ENCODE measurements around the gene ZCCHC24.
A peak's percentile ranks its signal among the peaks of the same experiment; 100 is the strongest.

The ZCCHC24 gene

GRCh38 chr10:79430936-79431335, 14.5 kb downstream of the ZCCHC24 start:
- no peak for DNase-seq

- no peak for DNase-seq
Measured at GRCh38 chr10:79430325-79430905, 15.0 kb downstream of the ZCCHC24 start.

DNA sequence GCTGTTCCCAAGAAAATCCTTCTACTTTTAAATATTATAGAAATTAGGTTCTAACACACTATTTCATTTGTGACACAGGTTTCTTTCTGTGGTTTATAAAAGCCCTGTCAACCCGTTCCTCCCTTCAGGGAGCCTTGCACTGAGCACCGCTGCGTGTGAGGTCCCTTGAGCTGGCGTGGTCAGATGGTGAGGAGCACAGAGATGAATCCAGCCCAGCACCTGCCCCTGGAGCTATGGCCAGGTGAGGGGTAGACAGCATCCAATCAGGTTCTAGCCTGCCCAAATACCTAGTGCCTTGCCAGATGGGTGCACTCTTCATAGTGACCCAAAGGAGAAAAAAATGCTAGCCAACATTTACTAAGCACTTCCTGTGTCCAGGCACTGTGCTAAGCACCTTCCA, 15.7 kb downstream of the ZCCHC24 start:
- no peak for DNase-seq

DNA sequence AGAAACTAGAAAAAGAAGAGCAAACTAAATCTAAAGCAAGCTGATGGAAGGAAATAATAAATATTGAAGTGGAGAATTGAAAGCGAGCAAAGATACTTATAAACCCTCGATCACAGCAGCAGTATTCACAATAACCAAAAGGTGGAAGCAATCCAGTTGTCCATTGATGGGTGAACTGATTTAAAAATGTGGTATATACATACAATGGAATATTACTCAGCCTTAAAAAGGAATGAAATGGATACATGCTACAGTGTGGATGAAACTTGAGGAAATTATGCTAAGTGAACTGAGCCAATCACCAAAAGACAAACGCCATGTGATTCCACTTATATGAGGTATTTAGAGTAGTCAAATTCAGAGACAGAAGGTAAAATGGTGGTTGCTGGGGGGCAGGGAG, 17.5 kb downstream of the ZCCHC24 start:
- DNase-seq = no peak

- DNase-seq = no peak
Measured at GRCh38 chr10:79425074-79425532, 20.3 kb downstream of the ZCCHC24 start.

DNA sequence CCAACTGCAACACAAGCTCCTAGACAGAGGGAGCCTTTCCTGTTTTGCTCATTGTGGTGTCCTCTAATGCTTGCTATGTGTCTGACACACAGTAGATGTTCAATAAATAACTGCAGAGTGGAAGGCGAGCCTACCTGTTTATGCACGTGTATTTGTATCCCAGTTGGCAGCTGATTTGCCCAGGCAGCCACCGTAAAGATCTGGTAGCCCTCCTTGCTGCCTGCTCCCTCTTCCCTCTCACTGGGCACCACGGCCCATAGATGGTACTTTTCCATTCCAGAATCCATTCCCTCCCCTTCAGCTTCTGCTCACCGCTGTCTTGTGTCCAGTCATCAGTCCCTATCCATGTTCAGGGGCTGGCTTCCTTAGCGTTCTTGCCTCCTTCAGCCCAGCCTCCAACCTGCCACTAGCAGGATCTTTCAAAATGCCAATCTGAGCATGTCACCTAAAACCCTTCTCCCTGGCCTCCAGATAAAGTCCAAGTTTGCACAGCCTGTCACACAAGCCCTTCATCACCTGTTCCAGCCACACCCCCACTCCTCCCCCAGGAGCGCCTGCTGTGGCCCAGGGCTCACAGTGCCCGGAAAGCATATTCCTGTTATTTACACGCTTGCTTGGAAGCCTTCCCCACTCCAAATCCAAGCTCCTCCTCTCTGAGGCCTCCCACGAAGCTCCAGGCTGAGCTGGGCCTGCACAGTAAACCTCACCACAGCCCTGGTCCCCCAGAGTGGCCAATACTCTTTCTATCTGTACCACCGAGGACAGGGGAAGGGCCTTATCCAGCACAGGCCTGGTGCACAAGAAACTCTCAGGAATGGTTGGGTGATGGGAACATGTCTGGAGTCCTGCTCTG, 21.0 kb downstream of the ZCCHC24 start:
- DNase-seq = peak; percentile 64

DNA sequence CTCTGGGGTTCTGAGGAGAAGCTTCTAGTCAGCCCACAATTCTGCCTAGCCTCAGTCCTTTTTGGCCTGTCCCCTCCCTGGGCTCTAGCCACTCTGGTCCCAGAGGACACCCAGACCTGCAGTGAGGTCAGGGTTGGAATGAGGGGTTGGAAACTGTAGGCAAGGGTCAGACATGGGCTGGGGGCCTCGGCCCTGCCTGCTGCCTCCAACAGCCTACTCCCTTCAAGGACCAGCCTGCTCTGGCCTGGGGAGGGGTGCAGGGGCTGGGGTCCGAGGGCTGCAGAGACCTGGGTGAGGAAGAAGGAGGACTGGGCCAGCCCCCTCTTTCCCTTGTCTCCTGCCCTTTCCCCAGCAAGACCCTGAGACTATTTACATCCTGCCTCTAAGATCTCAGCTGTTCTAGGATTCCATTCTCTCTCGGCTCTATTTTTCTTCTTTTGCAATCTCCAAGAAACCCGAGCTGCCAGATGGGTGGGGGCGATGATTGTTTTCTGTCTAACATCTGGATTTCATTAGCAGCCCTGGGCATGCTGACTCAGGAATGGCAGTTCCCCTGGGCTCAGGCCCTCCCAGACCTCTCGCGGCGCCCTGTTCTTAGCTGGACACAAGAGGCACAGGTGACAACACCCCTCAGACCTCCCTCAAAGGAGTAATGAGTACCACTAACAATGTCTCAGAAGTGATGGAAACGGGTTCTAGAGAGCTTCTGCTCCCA, 23.1 kb downstream of the ZCCHC24 start:
- peak; percentile 95 for DNase-seq

GRCh38 chr10:79420974-79421688, 24.3 kb downstream of the ZCCHC24 start:
- DNase-seq = no peak

GRCh38 chr10:79418886-79419595, 26.4 kb downstream of the ZCCHC24 start:
- no peak for DNase-seq

GRCh38 chr10:79418274-79418673, 27.1 kb downstream of the ZCCHC24 start:
- DNase-seq = no peak

- no peak for DNase-seq
Measured at GRCh38 chr10:79417731-79418130, 27.7 kb downstream of the ZCCHC24 start.

DNA sequence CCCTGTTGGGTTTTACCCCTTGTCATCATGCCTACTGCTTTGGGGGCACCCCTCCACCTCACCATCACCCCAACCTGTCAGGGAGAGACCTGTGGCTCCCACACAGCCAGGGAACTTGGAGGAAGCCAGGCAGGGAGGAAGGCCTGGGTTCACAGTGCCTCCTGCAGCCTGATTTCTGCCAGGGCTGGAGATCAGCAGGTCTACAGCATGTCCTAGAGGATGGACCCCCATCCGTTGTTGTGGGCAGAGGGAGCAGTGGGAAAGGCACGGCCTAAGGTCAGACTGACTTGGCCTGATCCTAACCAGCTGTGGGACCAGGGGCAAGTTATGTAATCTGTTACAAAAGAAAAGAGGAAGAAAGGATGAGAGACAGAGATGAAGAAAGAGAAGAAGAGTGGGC, 28.2 kb downstream of the ZCCHC24 start:
- DNase-seq = no peak

DNA sequence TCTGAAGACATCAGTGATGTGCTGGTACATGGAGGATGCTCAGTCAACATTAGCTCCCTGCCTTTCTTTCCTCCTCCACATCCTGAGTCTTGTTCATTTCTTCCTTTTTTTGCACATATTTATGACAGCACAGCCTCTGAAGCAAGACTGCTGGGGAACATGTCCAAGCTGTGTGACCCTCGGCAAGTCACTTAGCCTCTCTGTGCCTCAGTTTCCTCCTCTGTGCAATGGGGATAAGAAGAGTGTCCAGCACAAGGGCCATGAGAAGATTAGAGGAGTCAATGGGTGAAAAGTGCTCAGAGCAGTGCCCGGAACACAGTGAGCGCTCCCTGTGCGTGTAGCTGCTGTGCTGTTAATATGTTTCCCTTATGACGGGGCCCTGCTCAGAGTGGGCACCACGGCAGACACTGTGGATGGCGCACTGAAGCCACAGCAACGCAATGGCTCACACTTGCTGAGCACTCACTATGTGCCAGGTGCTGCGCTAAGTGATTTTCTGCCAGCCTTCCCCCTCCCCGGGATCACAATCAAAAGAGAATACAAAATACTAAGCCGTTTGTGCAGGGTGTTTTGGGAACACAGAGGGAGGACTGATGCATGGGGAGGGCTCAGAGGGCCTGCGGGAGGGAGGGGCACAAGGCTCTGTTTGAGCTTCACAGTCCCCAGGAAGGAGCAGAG, 28.7 kb downstream of the ZCCHC24 start:
- DNase-seq = no peak

DNA sequence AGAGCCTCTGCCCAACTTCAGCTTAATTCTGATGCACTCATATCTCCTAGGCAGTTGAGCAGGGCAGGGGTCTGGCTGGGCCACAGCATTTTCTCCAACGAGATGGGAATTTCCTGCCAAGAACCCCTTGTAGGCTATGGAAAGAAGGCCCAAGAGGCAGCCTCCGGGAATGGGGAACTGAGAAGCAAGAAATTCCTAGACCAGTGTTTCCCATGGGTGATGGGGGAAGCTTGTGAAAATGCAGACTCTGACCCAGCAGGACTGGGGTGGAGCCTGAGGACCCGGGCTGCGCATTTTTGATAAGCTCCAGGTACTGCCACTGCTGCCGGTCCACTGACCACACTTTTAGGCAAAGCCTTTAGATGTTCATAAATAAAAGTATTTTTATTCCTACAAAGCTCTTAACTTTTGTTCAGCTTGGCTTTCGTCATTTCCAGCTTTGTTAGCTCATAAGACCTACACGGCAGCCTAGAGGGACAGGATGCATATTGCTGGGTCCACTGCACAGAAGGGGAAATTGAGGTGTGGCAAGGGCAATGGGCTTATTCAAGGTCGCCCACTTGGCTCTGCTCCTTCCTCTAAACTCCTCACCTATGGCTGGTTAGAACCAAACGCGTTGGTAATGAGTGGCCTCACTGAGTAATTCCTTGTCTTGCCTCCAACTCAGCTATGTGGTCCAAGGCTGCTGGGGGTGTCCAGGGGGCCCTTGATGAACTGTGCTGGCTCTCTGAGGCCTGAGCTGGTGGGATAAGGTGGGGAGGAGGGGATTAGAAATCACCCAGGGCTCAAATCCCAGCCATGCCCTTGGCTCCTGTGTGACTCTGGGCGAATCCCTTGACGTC, 29.5 kb downstream of the ZCCHC24 start:
- no peak for DNase-seq

GRCh38 chr10:79414714-79415113, 30.7 kb downstream of the ZCCHC24 start:
- DNase-seq = no peak

- DNase-seq = no peak
Measured at GRCh38 chr10:79413196-79413595, 32.2 kb downstream of the ZCCHC24 start.

GRCh38 chr10:79412516-79412915, 32.9 kb downstream of the ZCCHC24 start:
- DNase-seq = no peak

DNA sequence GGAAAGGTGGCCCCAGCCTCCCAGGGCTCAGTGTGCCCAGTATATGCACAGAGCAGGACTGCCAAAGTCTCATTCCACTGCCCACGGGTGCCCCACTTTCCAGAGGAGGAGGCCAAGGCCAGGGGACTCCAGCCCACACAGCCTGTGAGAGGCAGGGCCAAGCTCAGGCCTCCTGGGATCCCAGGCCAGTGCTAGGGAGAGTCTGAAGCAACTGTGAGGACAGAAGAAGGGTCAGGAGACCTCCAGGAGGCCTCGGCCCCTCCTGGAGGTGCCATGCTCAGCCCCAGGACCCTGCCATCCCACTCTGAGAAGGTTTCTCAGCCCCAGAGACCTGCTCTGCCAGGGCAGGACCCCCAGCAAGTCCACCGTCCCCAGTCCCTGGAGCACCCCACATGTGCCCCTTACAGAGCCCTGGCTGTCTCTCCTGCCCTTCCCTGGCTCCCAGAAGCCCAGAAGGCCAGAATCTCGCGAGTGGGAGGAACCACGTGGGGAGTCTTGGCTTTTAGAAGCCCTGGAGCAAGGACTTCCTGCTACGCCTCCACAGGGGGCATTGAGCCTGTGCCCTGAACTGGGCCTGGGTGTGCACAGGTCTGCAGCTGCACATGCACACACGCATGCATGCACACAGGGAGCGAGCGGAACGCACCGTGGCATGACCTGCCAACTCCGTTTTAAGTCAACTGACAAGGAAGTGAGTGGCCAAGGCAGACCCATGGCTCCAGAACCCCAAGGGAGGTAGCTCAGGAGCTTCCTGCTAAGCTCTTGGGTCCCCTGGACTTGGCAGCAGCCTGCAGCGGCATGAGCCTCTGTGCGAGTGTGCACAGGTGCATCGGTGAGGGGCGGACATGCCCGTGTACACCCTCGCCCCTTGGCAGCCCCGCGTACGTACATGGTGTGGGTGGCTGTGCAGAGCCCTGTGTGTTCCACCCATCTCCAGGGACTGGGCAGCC, 33.6 kb downstream of the ZCCHC24 start:
- DNase-seq = no peak

- no peak for DNase-seq
Measured at GRCh38 chr10:79410315-79411094, 34.9 kb downstream of the ZCCHC24 start.
